Measurements from ENCODE around the gene SPACA6. TPM values are rescaled to one million over a fixed set of nuclear protein-coding genes. Genes with fewer than 3 reads are reported as not detected.

The SPACA6 gene
- total and polyA plus RNA-seq, 7 experiments from 2014 or later: 2.0 to 11.5 (median 7.2) TPM

DNA sequence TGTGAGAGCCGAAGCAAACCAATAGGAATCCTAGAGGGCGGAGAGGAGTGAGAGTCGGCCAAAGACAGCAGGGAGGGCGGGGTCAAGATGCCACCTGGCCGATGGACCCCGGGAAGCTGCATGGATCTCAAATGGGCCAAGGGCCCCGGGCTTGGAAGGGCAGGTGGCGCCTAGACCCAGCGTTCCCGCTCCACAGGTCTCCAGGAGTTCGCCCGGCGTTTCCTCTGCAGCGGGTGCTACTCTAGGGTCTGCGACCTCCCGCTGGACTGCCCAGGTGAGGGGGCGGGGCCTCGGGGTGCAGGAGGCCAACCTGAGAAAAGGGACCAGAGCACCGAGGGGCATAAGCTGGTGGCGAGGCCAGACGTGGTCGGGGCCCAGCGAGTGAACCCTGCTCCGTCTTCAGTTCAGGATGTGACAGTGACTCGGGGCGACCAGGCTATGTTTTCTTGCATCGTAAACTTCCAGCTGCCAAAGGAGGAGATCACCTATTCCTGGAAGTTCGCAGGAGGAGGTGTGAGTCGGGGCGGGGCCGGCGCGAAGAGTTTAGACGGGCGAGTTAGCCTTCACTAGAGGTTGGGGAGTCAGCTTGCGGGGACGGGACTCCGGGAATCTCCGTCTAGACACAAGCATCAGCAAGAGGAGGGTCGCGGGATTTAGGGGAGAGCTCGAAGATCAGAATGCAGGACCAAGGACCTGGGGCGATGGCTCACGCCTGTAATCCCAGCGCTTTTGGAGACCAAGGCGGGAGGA lies 9.9 kb downstream of the SPACA6 start:
- Mint-ChIP-seq H3K9me3 (peaks cover 0 to 3% (median 0%) of the 10 kb centered on the region in 11 donors), H3K4me1 (peaks cover 29 to 46% (median 35%) of the 10 kb centered on the region in 7 donors), H3K4me3 (peak overlapping the region; percentile 82 to 92 (median 90)), H3K36me3 (peaks cover 0 to 33% (median 17%) of the 10 kb centered on the region in 5 donors), H3K27me3 (peaks cover 0 to 7% (median 0%) of the 10 kb centered on the region in 5 donors), H3K27ac (peak overlapping the region; percentile 71 to 95 (median 91))
- DNase-seq: peak in 3 of 9 donors; percentile 12 to 23 (median 13)
- Histone ChIP-seq H3K4me3 (ENCODE audit: low read length) (peak overlapping the region; percentile 98), H3K27me3 (ENCODE audit: control insufficient read depth in 2 of 2, insufficient read depth in 2 of 2, low read length in 2 of 2) (no peaks in the 10 kb centered on the region), H3K4me1 (ENCODE audit: control insufficient read depth in 2 of 2, insufficient read depth in 2 of 2, low read length in 2 of 2) (peaks cover 3 to 9% of the 10 kb centered on the region in 2 donors), H3K9me3 (ENCODE audit: control insufficient read depth in 2 of 3, low read length in 3 of 3) (no peaks in the 10 kb centered on the region), H3K36me3 (ENCODE audit: control insufficient read depth in 2 of 3, insufficient read depth in 3 of 3, low read length in 3 of 3) (peaks cover 0 to 9% (median 0%) of the 10 kb centered on the region in 3 experiments), H3K27ac (ENCODE audit: low read depth, low read length) (peak overlapping the region; percentile 99)
- intact Hi-C loops (cut with micrococcal nuclease): loop anchor here (1.0 to 10.0 kb wide), 7 partner anchors 13 to 1818 kb away; partner anchors contain the start of genes CLEC11A (in 1 of the 2) and PPP2R1A (in 1 of the 2)
- ChIA-PET CTCF (interaction anchor here (0.6 to 2.4 kb wide), 3 partner anchors 9 to 226 kb away, joined by 3 to 10 read pairs (median 3); no protein-coding TSS in a partner anchor), POLR2A (interaction anchor here (1.3 to 1.5 kb wide), 3 partner anchors 13 to 109 kb away, joined by 3 to 12 read pairs (median 5); no protein-coding TSS in a partner anchor)
- no peak for ATAC-seq

DNA sequence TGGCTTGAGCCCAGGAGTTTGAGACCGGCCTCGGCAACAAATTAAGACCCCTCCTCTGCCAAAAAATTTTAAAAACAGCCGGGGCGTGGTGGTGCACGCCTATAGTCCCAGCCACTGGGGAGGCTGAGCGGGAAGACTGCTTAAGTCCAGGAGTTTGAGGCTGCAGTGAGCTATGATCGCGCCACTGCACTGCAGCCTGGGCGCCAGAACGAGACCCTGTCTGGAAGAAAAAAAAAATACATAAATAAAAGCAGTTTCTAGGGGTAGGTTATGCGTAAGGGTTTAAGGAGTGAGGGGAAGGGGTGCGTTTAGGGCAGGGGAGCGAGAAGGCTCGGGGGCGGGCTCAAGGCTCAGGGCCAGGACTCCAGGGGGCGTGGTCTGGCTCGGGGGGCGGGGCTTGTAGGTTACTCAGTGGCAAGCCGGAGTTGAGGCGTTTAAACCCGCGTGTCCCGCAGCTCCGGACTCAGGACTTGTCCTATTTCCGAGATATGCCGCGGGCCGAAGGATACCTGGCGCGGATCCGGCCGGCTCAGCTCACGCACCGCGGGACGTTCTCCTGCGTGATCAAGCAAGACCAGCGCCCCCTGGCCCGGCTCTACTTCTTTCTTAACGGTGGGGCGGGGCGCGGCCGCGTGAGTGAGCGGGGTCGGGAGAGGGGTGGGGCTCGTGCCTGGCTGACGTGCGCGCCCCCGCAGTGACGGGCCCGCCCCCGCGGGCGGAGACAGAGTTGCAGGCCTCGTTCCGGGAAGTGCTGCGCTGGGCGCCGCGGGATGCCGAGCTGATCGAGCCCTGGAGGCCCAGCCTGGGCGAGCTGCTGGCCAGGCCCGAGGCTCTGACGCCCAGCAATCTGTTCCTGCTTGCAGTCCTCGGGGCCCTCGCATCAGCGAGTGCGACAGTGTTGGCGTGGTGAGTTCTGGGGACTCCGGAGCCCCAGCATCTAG lies 10.7 kb downstream of the SPACA6 start:
- H3K4me1 ChIP-seq (ENCODE audit: control insufficient read depth in 2 of 2, insufficient read depth in 2 of 2, low read length in 2 of 2): peaks cover 3 to 9% of the 10 kb centered on the region in 2 donors
- intact Hi-C loops (cut with micrococcal nuclease): loop anchor here (1.0 to 10.0 kb wide), 11 partner anchors 14 to 1817 kb away; partner anchors contain the start of genes CLEC11A (in 1 of the 2), PPP2R1A (in 1 of the 2) and ZNF175 (in 1 of the 2)
- Mint-ChIP-seq H3K4me3 (peak overlapping the region; percentile 82 to 92 (median 90)), H3K4me1 (peaks cover 29 to 50% (median 43%) of the 10 kb centered on the region in 7 donors), H3K9me3 (peaks cover 0 to 3% (median 0%) of the 10 kb centered on the region in 11 donors), H3K27ac (peak overlapping the region; percentile 87 to 95 (median 91)), H3K27me3 (peaks cover 0 to 7% (median 0%) of the 10 kb centered on the region in 5 donors), H3K36me3 (peaks cover 0 to 29% (median 21%) of the 10 kb centered on the region in 5 donors)
- H3K27ac ChIP-seq (ENCODE audit: low read depth, low read length): peak overlapping the region; percentile 99
- peaks cover 0 to 9% (median 0%) of the 10 kb centered on the region in 3 experiments for H3K36me3 ChIP-seq (ENCODE audit: control insufficient read depth in 2 of 3, insufficient read depth in 3 of 3, low read length in 3 of 3)
- ATAC-seq (peak; percentile 98), DNase-seq (peak; percentile 95 to 98 (median 97))
- H3K4me3 ChIP-seq (ENCODE audit: low read length): peak overlapping the region; percentile 98
- POLR2A ChIA-PET: interaction anchor here (1.3 to 1.5 kb wide), 3 partner anchors 14 to 110 kb away, joined by 3 to 12 read pairs (median 5); no protein-coding TSS in a partner anchor
- H3K9me3 ChIP-seq (ENCODE audit: control insufficient read depth in 2 of 3, low read length in 3 of 3): no peaks in the 10 kb centered on the region
- H3K27me3 ChIP-seq (ENCODE audit: control insufficient read depth in 2 of 2, insufficient read depth in 2 of 2, low read length in 2 of 2): no peaks in the 10 kb centered on the region
- CTCF ChIA-PET: interaction anchor here (0.5 to 2.4 kb wide), 4 partner anchors 9 to 1357 kb away, joined by 3 to 10 read pairs (median 3); no protein-coding TSS in a partner anchor

DNA sequence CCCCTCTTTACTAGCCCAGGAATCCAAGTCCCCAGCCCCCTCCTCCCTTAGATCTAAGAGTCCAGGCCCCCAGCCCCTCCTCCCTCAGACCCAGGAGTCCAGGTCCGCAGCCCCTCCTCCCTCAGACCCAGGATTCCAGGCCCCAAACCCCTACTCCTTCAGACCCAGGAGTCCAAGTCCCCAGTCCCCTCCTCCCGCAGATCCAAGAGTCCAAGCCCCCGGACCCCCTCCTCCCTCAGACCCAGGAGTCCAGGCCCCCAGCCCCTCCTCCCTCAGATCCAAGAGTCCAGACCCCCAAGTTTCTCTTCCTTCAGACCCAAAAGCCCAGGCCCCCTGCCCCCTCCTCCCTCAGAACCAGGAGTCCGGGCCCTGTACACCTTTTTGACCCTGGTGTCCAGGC lies 11.5 kb downstream of the SPACA6 start:
- Histone ChIP-seq H3K9me3 (ENCODE audit: control insufficient read depth in 2 of 3, low read length in 3 of 3) (no peaks in the 10 kb centered on the region), H3K4me1 (ENCODE audit: control insufficient read depth in 2 of 2, insufficient read depth in 2 of 2, low read length in 2 of 2) (peaks cover 3 to 9% of the 10 kb centered on the region in 2 donors), H3K36me3 (ENCODE audit: control insufficient read depth in 2 of 3, insufficient read depth in 3 of 3, low read length in 3 of 3) (peaks cover 0 to 9% (median 0%) of the 10 kb centered on the region in 3 experiments), H3K27me3 (ENCODE audit: control insufficient read depth in 2 of 2, insufficient read depth in 2 of 2, low read length in 2 of 2) (no peaks in the 10 kb centered on the region), H3K27ac (ENCODE audit: low read depth, low read length) (peak overlapping the region; percentile 99), H3K4me3 (ENCODE audit: low read length) (peak overlapping the region; percentile 98)
- Mint-ChIP-seq H3K36me3 (peaks cover 0 to 29% (median 21%) of the 10 kb centered on the region in 5 donors), H3K4me1 (peaks cover 29 to 50% (median 43%) of the 10 kb centered on the region in 7 donors), H3K27me3 (peaks cover 0 to 8% (median 0%) of the 10 kb centered on the region in 5 donors), H3K27ac (peak overlapping the region; percentile 87 to 95 (median 91)), H3K9me3 (peaks cover 0 to 4% (median 0%) of the 10 kb centered on the region in 11 donors), H3K4me3 (peak overlapping the region; percentile 82 to 92 (median 90))
- ATAC-seq (no peak), DNase-seq (no peak)
- intact Hi-C loops (cut with micrococcal nuclease): loop anchor here (1.0 to 10.0 kb wide), 10 partner anchors 14 to 980 kb away; partner anchors contain the start of genes CLEC11A (in 1 of the 2), PPP2R1A (in 1 of the 2) and ZNF175 (in 1 of the 2)
- POLR2A ChIA-PET: interaction anchor here (1.3 to 1.5 kb wide), 3 partner anchors 15 to 110 kb away, joined by 3 to 12 read pairs (median 5); no protein-coding TSS in a partner anchor
- CTCF ChIA-PET: interaction anchor here (0.5 to 2.4 kb wide), 3 partner anchors 10 to 1356 kb away, joined by 3 to 10 read pairs (median 3); no protein-coding TSS in a partner anchor

DNA sequence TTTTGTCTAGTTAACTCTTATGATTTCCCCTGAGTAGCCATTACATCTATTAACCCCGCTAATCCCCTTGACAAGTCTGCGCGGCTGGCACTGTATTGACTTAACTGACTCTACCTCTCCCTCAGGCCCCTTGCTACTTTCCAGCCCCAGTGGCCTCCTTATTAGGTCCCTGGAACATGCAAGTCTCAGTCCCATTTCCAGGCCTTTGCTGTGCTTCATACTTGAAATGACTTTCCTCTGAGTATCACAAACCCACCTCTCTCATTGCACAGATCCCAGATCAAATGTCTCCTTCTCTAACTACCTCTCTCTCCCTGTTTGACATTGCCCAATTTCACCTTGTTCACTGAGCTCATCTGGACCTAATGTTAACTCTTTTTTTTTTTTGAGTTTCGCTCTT lies 13.2 kb downstream of the SPACA6 start:
- intact Hi-C loops (cut with micrococcal nuclease): loop anchor here (10.0 kb wide), 2 partner anchors 901 to 981 kb away; partner anchors contain the start of gene CLEC11A (in 1 of the 2)
- Histone ChIP-seq H3K4me1 (ENCODE audit: control insufficient read depth in 2 of 2, insufficient read depth in 2 of 2, low read length in 2 of 2) (peaks cover 3 to 9% of the 10 kb centered on the region in 2 donors), H3K9me3 (ENCODE audit: control insufficient read depth in 2 of 3, low read length in 3 of 3) (no peaks in the 10 kb centered on the region), H3K4me3 (ENCODE audit: low read length) (no peak overlapping the region), H3K27me3 (ENCODE audit: control insufficient read depth in 2 of 2, insufficient read depth in 2 of 2, low read length in 2 of 2) (no peaks in the 10 kb centered on the region), H3K36me3 (ENCODE audit: control insufficient read depth in 2 of 3, insufficient read depth in 3 of 3, low read length in 3 of 3) (peaks cover 0 to 9% (median 0%) of the 10 kb centered on the region in 3 experiments), H3K27ac (ENCODE audit: low read depth, low read length) (no peak overlapping the region)
- CTCF ChIA-PET: no interaction called here
- DNase-seq (no peak), ATAC-seq (no peak)
- Mint-ChIP-seq H3K4me3 (peak overlapping the region; percentile 17 to 90 (median 68)), H3K36me3 (peaks cover 0 to 26% (median 21%) of the 10 kb centered on the region in 5 donors), H3K27me3 (peaks cover 0 to 20% (median 0%) of the 10 kb centered on the region in 5 donors), H3K27ac (peak overlapping the region; percentile 21 to 90 (median 66)), H3K4me1 (peaks cover 29 to 58% (median 43%) of the 10 kb centered on the region in 7 donors), H3K9me3 (peaks cover 0 to 7% (median 0%) of the 10 kb centered on the region in 11 donors)
- POLR2A ChIA-PET: no interaction called here

DNA sequence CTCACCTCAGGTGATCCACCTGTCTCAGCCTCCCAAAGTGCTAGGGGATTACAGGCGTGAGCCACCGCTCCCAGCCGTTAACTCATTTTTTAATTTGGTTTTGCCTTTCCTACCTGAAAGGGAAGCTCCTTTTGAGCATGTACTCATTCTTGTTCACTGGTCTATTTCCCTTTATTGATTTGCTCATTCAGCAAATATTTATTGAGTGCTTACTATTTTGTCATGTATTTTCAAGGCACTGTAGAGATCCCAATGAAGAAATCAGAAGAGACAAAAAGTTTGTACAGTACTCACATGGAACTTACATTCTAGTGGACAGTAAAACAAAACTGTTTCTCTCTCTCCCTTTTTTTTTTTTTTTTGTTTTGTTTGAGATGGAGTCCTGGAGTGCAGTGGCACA lies 13.8 kb downstream of the SPACA6 start:
- ChIA-PET POLR2A (no interaction called here), CTCF (no interaction called here)
- Mint-ChIP-seq H3K36me3 (peaks cover 0 to 24% (median 22%) of the 10 kb centered on the region in 5 donors), H3K9me3 (peaks cover 0 to 7% (median 0%) of the 10 kb centered on the region in 11 donors), H3K27me3 (peaks cover 0 to 20% (median 0%) of the 10 kb centered on the region in 5 donors), H3K4me3 (peak overlapping the region in 1 of 10 donors; percentile 17), H3K4me1 (peaks cover 29 to 58% (median 40%) of the 10 kb centered on the region in 7 donors), H3K27ac (peak overlapping the region in 1 of 9 donors; percentile 87)
- intact Hi-C loops (cut with micrococcal nuclease): loop anchor here (10.0 kb wide), 2 partner anchors 902 to 982 kb away; partner anchors contain the start of gene CLEC11A (in 1 of the 2)
- DNase-seq: no peak
- H3K4me1 ChIP-seq (ENCODE audit: control insufficient read depth in 2 of 2, insufficient read depth in 2 of 2, low read length in 2 of 2): peaks cover 3 to 9% of the 10 kb centered on the region in 2 donors
- no peaks in the 10 kb centered on the region for H3K27me3 ChIP-seq (ENCODE audit: control insufficient read depth in 2 of 2, insufficient read depth in 2 of 2, low read length in 2 of 2)
- ATAC-seq: no peak
- no peaks in the 10 kb centered on the region for H3K9me3 ChIP-seq (ENCODE audit: control insufficient read depth in 2 of 3, low read length in 3 of 3)
- peaks cover 0 to 9% (median 0%) of the 10 kb centered on the region in 3 experiments for H3K36me3 ChIP-seq (ENCODE audit: control insufficient read depth in 2 of 3, insufficient read depth in 3 of 3, low read length in 3 of 3)
- no peak overlapping the region for H3K4me3 ChIP-seq (ENCODE audit: low read length)
- H3K27ac ChIP-seq (ENCODE audit: low read depth, low read length): no peak overlapping the region
